Fibroblast of villous mesenchyme (primary cell): ENCODE measurements around the gene BAIAP2L1. TPM values are rescaled to one million over a fixed set of nuclear protein-coding genes. Genes with fewer than 3 reads are reported as not detected.
A peak's percentile ranks its signal among the peaks of the same experiment; 100 is the strongest.

Experiments used
- DNase-seq: peaks from one replicate; pipeline ENCODE4 v3.0.0-alpha.2; 2010; ENCODE audit warnings: low read depth
- H3K4me3 ChIP-seq: 2 replicates; pipeline ENCODE4 v1.5.1; 2011; ENCODE audit warnings: low read depth, mild to moderate bottlenecking, low read length
- CTCF ChIP-seq: IDR thresholded peaks from 2 replicates; pipeline ENCODE4 v1.5.1; 2012; ENCODE audit warnings: low read depth, mild to moderate bottlenecking, low read length; ENCODE audit not compliant: insufficient read depth
- total RNA-seq: library from RNA; depleted of rRNA; stranded (reverse); fragments of >200 nt; gene quantifications from 2 replicates; pipeline ENCODE4 v1.2.3, GENCODE V29; 2012

Gene BAIAP2L1
- total RNA-seq, 1 donor, result 9.1 TPM

GRCh38 chr7:98348726-98349474, 52.0 kb downstream of the BAIAP2L1 start:
- no peak overlapping the region for H3K4me3 ChIP-seq
- TF ChIP-seq CTCF, result no peak
- no peak for DNase-seq

- no peak overlapping the region for H3K4me3 ChIP-seq
- DNase-seq, result no peak
- no peak for TF ChIP-seq CTCF
Observed at GRCh38 chr7:98346515-98347069, 54.3 kb downstream of the BAIAP2L1 start.

- DNase-seq, result peak; percentile 32
- no peak for TF ChIP-seq CTCF
- H3K4me3 ChIP-seq, result no peak overlapping the region
Observed at GRCh38 chr7:98341106-98341505, 59.8 kb downstream of the BAIAP2L1 start.

- H3K4me3 ChIP-seq, result no peak overlapping the region
- DNase-seq, result no peak
- no peak for TF ChIP-seq CTCF
Observed at GRCh38 chr7:98339043-98339442, 61.8 kb downstream of the BAIAP2L1 start.

- H3K4me3 ChIP-seq, result no peak overlapping the region
- DNase-seq, result no peak
- TF ChIP-seq CTCF, result no peak
Observed at GRCh38 chr7:98338441-98338840, 62.4 kb downstream of the BAIAP2L1 start.

GRCh38 chr7:98335411-98335977, 65.4 kb downstream of the BAIAP2L1 start:
- DNase-seq, result no peak
- no peak for TF ChIP-seq CTCF
- H3K4me3 ChIP-seq, result no peak overlapping the region
